ENCODE results near the gene KLK3. TPM values are rescaled to one million over a fixed set of nuclear protein-coding genes. Genes with fewer than 3 reads are reported as not detected.

Gene KLK3
- total RNA-seq, 1 experiment from 2014 or later = not detected

- H2AFZ ChIP-seq (ENCODE audit: low read depth, low read length, poor library complexity, severe bottlenecking) = peak overlapping the region; percentile 71
- no TSS peak for BruUV-seq (replicated peaks)
- H3K9me3 ChIP-seq (ENCODE audit: control insufficient read depth in 1 of 2, insufficient read depth in 1 of 2, low read depth in 1 of 2, low read length in 2 of 2) = no peaks in the 10 kb centered on the region
- H3K4me2 ChIP-seq (ENCODE audit: low read length) = 0 out of 2 replicates have a peak overlapping the region, but pooled peaks have one; percentile 3
- CTCF ChIA-PET = interaction anchor here (1.1 kb wide), 1 partner anchor 119 kb away, joined by 4 read pairs; no protein-coding TSS in a partner anchor
- intact Hi-C loops (cut with micrococcal nuclease) = no loop called here
- H3K27ac ChIP-seq (ENCODE audit: low read depth, low read length) = no peak overlapping the region
- ATAC-seq (peak; percentile 52), DNase-seq (ENCODE audit: low read depth, low spot score) (no peak)
- TF ChIP-seq RAD21 (IDR thresholded peaks at IDR 0.05; ENCODE audit: low read depth) = peak; percentile 46; the same call in 1 of the 2 replicates
- TF ChIP-seq, protein P1, sequence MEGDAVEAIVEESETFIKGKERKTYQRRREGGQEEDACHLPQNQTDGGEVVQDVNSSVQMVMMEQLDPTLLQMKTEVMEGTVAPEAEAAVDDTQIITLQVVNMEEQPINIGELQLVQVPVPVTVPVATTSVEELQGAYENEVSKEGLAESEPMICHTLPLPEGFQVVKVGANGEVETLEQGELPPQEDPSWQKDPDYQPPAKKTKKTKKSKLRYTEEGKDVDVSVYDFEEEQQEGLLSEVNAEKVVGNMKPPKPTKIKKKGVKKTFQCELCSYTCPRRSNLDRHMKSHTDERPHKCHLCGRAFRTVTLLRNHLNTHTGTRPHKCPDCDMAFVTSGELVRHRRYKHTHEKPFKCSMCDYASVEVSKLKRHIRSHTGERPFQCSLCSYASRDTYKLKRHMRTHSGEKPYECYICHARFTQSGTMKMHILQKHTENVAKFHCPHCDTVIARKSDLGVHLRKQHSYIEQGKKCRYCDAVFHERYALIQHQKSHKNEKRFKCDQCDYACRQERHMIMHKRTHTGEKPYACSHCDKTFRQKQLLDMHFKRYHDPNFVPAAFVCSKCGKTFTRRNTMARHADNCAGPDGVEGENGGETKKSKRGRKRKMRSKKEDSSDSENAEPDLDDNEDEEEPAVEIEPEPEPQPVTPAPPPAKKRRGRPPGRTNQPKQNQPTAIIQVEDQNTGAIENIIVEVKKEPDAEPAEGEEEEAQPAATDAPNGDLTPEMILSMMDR (IDR thresholded peaks at IDR 0.05 in 2 of 3, conservative IDR thresholded peaks at IDR 0.05 in 1 of 3; ENCODE audit: borderline replicate concordance in 1 of 3, insufficient read depth in 1 of 3, low read depth in 2 of 3, low read length in 2 of 3) = peak; percentile 13 to 28 (median 22); a peak in 4 of 6 replicates
- no peak for TF ChIP-seq SP1 (IDR thresholded peaks at IDR 0.05; ENCODE audit: low read depth)
- H3K9ac ChIP-seq (ENCODE audit: low read length) = no peak overlapping the region
- H3K27me3 ChIP-seq (ENCODE audit: insufficient read depth, low read length) = no peaks in the 10 kb centered on the region
- RAD21 ChIA-PET (ENCODE audit: low non-redundant PET in 1 of 2, low total read pairs in 2 of 2, uncharacterized antibody in 2 of 2, unreplicated experiment in 2 of 2) = no interaction called here
- H3K4me1 ChIP-seq (ENCODE audit: control insufficient read depth in 1 of 2, insufficient read depth in 2 of 2, low read length in 2 of 2) = peaks cover 4 to 15% of the 10 kb centered on the region in 2 experiments; a peak in 3 of 4 replicates
- H3K36me3 ChIP-seq (ENCODE audit: control insufficient read depth in 1 of 2, insufficient read depth in 2 of 2, low read length in 2 of 2) = no peaks in the 10 kb centered on the region
- POLR2A ChIA-PET = interaction anchor here (1.1 kb wide), 1 partner anchor 93 kb away, joined by 4 read pairs; no protein-coding TSS in a partner anchor
- H3K4me3 ChIP-seq (replicated peaks in 1 of 2; ENCODE audit: low read depth in 1 of 2, low read length in 2 of 2) = no peak overlapping the region
- H4K20me1 ChIP-seq (ENCODE audit: insufficient read depth) = no peaks in the 10 kb centered on the region
- H3K9me2 ChIP-seq (ENCODE audit: insufficient read depth) = no peaks in the 10 kb centered on the region
- H3K79me2 ChIP-seq (ENCODE audit: insufficient read depth, low read length) = no peaks in the 10 kb centered on the region
Measured at GRCh38 chr19:50897612-50898011, 42.9 kb downstream of the KLK3 start.

DNA sequence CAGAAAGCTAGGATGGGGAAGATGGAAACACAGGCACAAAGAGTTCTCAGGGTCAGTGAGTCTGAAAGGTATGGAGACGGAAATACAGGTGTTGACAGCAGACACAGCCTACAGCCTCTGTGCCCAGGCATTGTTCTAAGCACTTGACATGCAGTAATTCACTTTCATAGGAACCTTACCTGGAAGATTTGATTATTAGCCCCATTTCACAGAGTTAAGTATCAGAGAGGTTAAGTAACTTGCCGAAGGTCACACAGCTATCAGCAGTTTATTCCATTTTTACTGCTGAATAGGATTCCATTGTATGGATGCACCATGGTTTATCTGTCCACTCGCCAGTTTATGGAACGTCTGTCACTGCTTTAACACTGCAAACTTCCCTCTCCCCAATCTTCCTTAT, 43.3 kb downstream of the KLK3 start:
- no peaks in the 10 kb centered on the region for H3K9me2 ChIP-seq (ENCODE audit: insufficient read depth)
- no peak overlapping the region for H3K27ac ChIP-seq (ENCODE audit: low read depth, low read length)
- intact Hi-C loops (cut with micrococcal nuclease) = no loop called here
- no peaks in the 10 kb centered on the region for H3K79me2 ChIP-seq (ENCODE audit: insufficient read depth, low read length)
- DNase-seq (ENCODE audit: low read depth, low spot score) (no peak), ATAC-seq (no peak)
- TF ChIP-seq EZH2phosphoT487 (IDR thresholded peaks at IDR 0.05; ENCODE audit: borderline replicate concordance) = no peak
- no peak for TF ChIP-seq ZFX (IDR thresholded peaks at IDR 0.05)
- TF ChIP-seq EZH2 (IDR thresholded peaks at IDR 0.05) = no peak
- no peak for TF ChIP-seq CEBPB (IDR thresholded peaks at IDR 0.05; ENCODE audit: low read depth)
- no peak for TF ChIP-seq SIN3A (IDR thresholded peaks at IDR 0.05; ENCODE audit: low read depth)
- TF ChIP-seq TCF7L2 (IDR thresholded peaks at IDR 0.05; ENCODE audit: borderline replicate concordance, extremely low read depth, insufficient read depth, insufficient read length) = no peak
- no peak for TF ChIP-seq POLR2A (IDR thresholded peaks at IDR 0.05; ENCODE audit: borderline replicate concordance, extremely low read depth, insufficient read depth, insufficient read length)
- no peak for TF ChIP-seq YY1 (IDR thresholded peaks at IDR 0.05; ENCODE audit: extremely low read depth, insufficient replicate concordance, low read depth, low read length)
- no peak for TF ChIP-seq ELF1 (IDR thresholded peaks at IDR 0.05; ENCODE audit: borderline replicate concordance, low read depth)
- TF ChIP-seq, protein P1 (IDR thresholded peaks at IDR 0.05 in 2 of 3, conservative IDR thresholded peaks at IDR 0.05 in 1 of 3; ENCODE audit: borderline replicate concordance in 1 of 3, insufficient read depth in 1 of 3, low read depth in 2 of 3, low read length in 2 of 3) = no peak
- no peak for TF ChIP-seq JUND (IDR thresholded peaks at IDR 0.05)
- H3K4me3 ChIP-seq (replicated peaks in 1 of 2; ENCODE audit: low read depth in 1 of 2, low read length in 2 of 2) = no peak overlapping the region
- CTCF ChIA-PET = interaction anchor here (1.1 kb wide), 1 partner anchor 119 kb away, joined by 4 read pairs; no protein-coding TSS in a partner anchor
- peak overlapping the region; percentile 71 for H2AFZ ChIP-seq (ENCODE audit: low read depth, low read length, poor library complexity, severe bottlenecking)
- BruUV-seq (replicated peaks) = no TSS peak
- POLR2A ChIA-PET = interaction anchor here (1.4 kb wide), 1 partner anchor 93 kb away, joined by 3 read pairs; no protein-coding TSS in a partner anchor
- H3K4me1 ChIP-seq (ENCODE audit: control insufficient read depth in 1 of 2, insufficient read depth in 2 of 2, low read length in 2 of 2) = peaks cover 4 to 15% of the 10 kb centered on the region in 2 experiments; a peak in 3 of 4 replicates
- no peaks in the 10 kb centered on the region for H3K9me3 ChIP-seq (ENCODE audit: control insufficient read depth in 1 of 2, insufficient read depth in 1 of 2, low read depth in 1 of 2, low read length in 2 of 2)
- RAD21 ChIA-PET (ENCODE audit: low non-redundant PET in 1 of 2, low total read pairs in 2 of 2, uncharacterized antibody in 2 of 2, unreplicated experiment in 2 of 2) = no interaction called here
- H3K36me3 ChIP-seq (ENCODE audit: control insufficient read depth in 1 of 2, insufficient read depth in 2 of 2, low read length in 2 of 2) = no peaks in the 10 kb centered on the region
- no peaks in the 10 kb centered on the region for H4K20me1 ChIP-seq (ENCODE audit: insufficient read depth)
- H3K4me2 ChIP-seq (ENCODE audit: low read length) = no peak overlapping the region
- no peak overlapping the region for H3K9ac ChIP-seq (ENCODE audit: low read length)
- no peaks in the 10 kb centered on the region for H3K27me3 ChIP-seq (ENCODE audit: insufficient read depth, low read length)
